Spleen (tissue), 7 donors: ENCODE measurements around the gene ATP9A.

Experiments used
- POLR2A ChIP-seq, 3 donors: fragments of 450-650 bp; IDR thresholded peaks; one replicate each; pipeline ENCODE4 v1.5.1; 2017; ENCODE audit warnings: antibody characterized with exemption in 3 of 3, mild to moderate bottlenecking in 1 of 3
- POLR2AphosphoS5 ChIP-seq, 3 donors: sonication (generic); formaldehyde crosslinking; IDR thresholded peaks; one replicate each; pipeline ENCODE4 v1.5.1; 2017; ENCODE audit warnings: antibody characterized with exemption in 3 of 3
- TF ChIP-seq, protein P1 (sequence below), 11 experiments: fragments of 200-600 bp in 7 of 11; fragments of 450-650 bp in 4 of 11; sonication (generic) in 4 of 11; IDR thresholded peaks in 8 of 11; conservative IDR thresholded peaks in 3 of 11; 1 replicate in 7 of 11; 2 replicates in 4 of 11; pipeline versions ENCODE4 v1.4.0 to v1.8.0; 2016 to 2021; ENCODE audit warnings: antibody characterized with exemption in 11 of 11, inconsistent platforms in 4 of 11, mild to moderate bottlenecking in 1 of 11
- donor health status: DM: no; HTN: no; CAD: no; lungs with moderate emphysema.
- donor health status: DM: no; HTN: no; CAD: no.
- donor health status: DM: no; HTN: no; CAD: no.

- TF ChIP-seq, protein P1, sequence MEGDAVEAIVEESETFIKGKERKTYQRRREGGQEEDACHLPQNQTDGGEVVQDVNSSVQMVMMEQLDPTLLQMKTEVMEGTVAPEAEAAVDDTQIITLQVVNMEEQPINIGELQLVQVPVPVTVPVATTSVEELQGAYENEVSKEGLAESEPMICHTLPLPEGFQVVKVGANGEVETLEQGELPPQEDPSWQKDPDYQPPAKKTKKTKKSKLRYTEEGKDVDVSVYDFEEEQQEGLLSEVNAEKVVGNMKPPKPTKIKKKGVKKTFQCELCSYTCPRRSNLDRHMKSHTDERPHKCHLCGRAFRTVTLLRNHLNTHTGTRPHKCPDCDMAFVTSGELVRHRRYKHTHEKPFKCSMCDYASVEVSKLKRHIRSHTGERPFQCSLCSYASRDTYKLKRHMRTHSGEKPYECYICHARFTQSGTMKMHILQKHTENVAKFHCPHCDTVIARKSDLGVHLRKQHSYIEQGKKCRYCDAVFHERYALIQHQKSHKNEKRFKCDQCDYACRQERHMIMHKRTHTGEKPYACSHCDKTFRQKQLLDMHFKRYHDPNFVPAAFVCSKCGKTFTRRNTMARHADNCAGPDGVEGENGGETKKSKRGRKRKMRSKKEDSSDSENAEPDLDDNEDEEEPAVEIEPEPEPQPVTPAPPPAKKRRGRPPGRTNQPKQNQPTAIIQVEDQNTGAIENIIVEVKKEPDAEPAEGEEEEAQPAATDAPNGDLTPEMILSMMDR (IDR thresholded peaks at IDR 0.05 in 8 of 11, conservative IDR thresholded peaks at IDR 0.05 in 3 of 11), result peak; percentile 5 to 81 (median 59)
- TF ChIP-seq POLR2A (IDR thresholded peaks at IDR 0.05), result no peak
- no peak for TF ChIP-seq POLR2AphosphoS5 (IDR thresholded peaks at IDR 0.05)
Measured at GRCh38 chr20:51800060-51800871, 32.1 kb upstream of the ATP9A start.
